GM12873 (cell line): Measurements from ENCODE around the gene EVI5L.

Experiments used
- TF ChIP-seq, protein P1 (sequence below): IDR thresholded peaks from 2 replicates; pipeline ENCODE4 v1.5.1; 2012; ENCODE audit warnings: low read depth, mild to moderate bottlenecking, moderate library complexity, low read length, control low read depth; ENCODE audit not compliant: insufficient read depth; ENCODE audit errors: missing control alignments

EVI5L gene

DNA sequence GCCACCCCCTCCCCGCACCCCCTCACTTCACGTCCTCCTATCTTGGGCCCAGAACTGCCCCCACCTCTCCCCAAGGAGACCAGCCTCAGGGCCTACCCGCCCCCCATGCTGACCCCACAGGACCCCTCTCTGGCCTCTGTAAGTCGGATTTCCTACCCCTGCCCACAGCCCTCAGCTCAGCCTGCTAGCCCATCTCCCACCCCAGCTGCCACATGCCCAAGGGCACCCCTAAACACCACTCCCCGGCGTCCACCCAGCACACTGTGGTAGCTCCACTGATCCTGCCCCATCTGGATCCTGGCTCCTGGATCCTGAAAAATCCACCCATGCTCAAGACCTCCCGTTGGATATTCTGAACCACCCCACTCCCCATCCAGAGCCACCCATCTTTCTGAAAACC, 805 bp downstream of the EVI5L start:
- TF ChIP-seq, protein P1, sequence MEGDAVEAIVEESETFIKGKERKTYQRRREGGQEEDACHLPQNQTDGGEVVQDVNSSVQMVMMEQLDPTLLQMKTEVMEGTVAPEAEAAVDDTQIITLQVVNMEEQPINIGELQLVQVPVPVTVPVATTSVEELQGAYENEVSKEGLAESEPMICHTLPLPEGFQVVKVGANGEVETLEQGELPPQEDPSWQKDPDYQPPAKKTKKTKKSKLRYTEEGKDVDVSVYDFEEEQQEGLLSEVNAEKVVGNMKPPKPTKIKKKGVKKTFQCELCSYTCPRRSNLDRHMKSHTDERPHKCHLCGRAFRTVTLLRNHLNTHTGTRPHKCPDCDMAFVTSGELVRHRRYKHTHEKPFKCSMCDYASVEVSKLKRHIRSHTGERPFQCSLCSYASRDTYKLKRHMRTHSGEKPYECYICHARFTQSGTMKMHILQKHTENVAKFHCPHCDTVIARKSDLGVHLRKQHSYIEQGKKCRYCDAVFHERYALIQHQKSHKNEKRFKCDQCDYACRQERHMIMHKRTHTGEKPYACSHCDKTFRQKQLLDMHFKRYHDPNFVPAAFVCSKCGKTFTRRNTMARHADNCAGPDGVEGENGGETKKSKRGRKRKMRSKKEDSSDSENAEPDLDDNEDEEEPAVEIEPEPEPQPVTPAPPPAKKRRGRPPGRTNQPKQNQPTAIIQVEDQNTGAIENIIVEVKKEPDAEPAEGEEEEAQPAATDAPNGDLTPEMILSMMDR, result no peak

DNA sequence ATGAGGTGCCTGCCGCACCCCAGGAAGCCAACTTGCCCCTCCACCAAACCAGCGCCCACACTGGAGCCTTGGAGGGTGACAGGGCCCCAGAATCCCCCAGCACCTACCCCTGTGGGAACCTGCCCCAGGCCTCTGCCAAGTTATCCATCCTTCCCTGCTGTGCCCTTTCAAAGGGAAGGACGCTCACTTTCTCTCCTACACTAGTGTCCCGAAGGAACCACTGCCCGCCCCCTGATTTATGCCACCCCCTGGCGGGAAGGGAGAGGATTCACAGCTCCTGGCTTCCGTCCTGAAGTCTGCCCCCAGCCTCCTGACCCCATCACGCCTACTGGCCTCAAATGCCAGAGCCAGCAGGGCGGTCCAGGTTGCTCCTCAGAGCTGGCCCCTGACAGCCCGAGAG, 1.4 kb downstream of the EVI5L start:
- TF ChIP-seq, protein P1, result peak; percentile 38

- TF ChIP-seq, protein P1, result no peak
These were observed 2.0 kb downstream of the EVI5L start for GRCh38 chr19:7832009-7832408.

GRCh38 chr19:7832781-7833180, 2.8 kb downstream of the EVI5L start:
- TF ChIP-seq, protein P1, result no peak

- TF ChIP-seq, protein P1, result no peak
These were observed 3.4 kb downstream of the EVI5L start for GRCh38 chr19:7833225-7834099.

DNA sequence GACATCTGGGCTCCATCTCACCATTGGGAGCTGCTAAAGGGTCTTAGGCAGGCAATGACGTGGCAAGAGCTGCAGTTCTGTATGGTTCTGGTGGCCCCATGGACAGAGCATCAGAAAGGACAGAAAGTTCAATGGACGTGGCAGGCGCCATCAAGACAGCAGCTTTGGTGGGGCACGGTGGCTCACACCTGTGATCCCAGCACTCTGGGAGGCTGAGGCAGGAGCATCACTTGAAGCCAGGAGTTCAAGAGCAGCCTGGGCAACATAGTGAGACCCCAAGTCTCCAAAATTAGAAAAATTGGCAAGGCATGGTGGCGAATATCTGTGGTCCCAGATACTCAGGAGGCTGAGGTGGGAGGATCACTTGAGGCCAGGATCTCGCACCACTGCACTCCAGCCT, 9.5 kb downstream of the EVI5L start:
- TF ChIP-seq, protein P1, result no peak

DNA sequence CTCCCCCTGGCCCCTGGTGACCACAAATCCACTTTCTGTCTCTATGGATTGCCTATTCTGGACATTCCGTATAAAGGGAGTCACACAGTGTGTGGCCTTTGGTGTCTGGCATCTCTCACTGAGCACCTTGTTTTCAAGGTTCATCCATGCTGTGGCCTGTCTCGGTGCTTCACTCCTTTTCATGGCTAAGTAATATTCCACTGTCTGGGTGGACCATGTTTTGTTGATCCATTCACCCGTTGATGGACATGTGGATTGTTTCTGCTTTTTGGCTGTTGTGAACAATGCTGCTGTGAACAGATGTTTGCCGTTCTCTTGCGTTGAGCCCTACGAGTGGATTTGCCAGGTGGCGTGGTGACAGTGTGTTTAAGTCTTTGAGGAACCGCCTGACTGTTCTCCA, 10.6 kb downstream of the EVI5L start:
- TF ChIP-seq, protein P1, result no peak
